NB4 (cell line): ENCODE data around the gene FFAR4.

Source experiments
- CTCF ChIP-seq: IDR thresholded peaks from one replicate; pipeline ENCODE4 v1.5.1; 2012; ENCODE audit warnings: low read depth, low read length
- MAX ChIP-seq: IDR thresholded peaks from 2 replicates; pipeline ENCODE4 v1.6.1; 2011; ENCODE audit warnings: low read depth, low read length
- MYC ChIP-seq: IDR thresholded peaks from 2 replicates; pipeline ENCODE4 v1.6.1; 2011; ENCODE audit warnings: low read depth, low read length
- POLR2A ChIP-seq: IDR thresholded peaks from 2 replicates; pipeline ENCODE4 v1.6.1; 2011; ENCODE audit warnings: mild to moderate bottlenecking; ENCODE audit not compliant: insufficient read length; ENCODE audit errors: extremely low read depth

- TF ChIP-seq CTCF (no peak), POLR2A (no peak), MAX (no peak), MYC (no peak)
These were observed 14.4 kb downstream of the FFAR4 start for GRCh38 chr10:93580828-93581227.
